Activated effector memory CD4-positive, alpha-beta T cell treated with anti-CD3 and anti-CD28 coated beads, Interleukin-2, amount 50 U/mL, for 16 hours (primary cell): ENCODE data around the gene NDUFAF5.

ENCODE experiments used
- DNase-seq: peaks from one replicate; pipeline ENCODE4 v3.0.0-alpha.2; 2020

Gene NDUFAF5

DNA sequence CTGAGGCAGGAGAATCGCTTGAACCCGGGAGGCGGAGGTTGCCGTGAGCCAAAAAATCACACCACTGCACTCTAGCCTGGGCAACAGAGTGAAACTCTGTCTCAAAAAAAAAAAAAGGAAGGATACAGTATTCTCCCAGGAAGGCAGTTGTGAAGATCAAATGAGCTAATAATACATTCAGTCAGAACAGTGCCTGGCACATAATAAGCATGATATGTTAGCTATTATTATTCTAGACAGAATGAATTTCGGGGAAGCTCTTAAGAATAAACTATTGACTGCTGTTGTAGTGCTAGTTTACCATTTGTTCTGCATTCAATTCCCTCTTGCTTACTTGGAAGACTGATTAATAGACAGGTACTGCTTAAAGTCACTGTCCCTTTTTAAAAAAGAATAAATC lies 40.6 kb downstream of the NDUFAF5 start:
- DNase-seq, result no peak

DNA sequence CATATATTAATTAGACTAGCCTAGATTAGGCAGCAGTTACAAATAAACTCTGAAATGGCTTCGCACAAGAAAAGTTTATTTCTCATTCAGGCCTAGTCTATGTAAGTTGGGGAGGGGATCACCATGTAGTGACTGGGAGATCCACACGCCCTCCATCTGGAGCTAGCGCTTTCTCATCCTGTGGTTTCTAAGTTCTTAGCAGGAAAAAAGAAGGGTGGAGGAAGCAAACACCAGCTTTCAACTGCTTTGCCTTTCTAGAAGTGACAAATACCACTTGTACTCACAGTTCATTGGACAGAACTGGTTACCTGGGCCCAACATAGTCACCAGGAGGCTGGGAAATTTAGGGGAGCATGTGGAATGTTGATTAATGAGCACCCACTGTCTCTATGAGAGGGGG lies 46.6 kb downstream of the NDUFAF5 start:
- no peak for DNase-seq

DNA sequence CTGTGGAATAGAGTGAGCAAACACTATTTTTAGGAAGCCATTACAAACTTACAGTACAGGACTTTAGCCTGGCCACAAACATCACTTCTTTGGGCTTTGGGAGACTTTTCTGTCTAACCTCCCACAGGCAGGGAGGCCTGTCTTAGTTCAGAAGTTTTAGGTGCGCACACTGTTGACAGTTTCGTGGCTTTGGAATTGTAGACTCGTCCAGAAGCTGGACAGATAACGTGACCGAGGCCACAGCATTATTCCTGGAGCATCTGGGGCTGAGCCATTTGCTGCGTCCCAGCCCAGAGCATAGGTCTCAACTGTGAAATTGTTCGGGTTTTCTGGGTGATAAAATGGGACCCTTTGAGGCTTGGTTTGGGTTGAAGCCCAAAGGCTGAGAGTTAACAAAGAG lies 53.8 kb downstream of the NDUFAF5 start:
- no peak for DNase-seq

DNA sequence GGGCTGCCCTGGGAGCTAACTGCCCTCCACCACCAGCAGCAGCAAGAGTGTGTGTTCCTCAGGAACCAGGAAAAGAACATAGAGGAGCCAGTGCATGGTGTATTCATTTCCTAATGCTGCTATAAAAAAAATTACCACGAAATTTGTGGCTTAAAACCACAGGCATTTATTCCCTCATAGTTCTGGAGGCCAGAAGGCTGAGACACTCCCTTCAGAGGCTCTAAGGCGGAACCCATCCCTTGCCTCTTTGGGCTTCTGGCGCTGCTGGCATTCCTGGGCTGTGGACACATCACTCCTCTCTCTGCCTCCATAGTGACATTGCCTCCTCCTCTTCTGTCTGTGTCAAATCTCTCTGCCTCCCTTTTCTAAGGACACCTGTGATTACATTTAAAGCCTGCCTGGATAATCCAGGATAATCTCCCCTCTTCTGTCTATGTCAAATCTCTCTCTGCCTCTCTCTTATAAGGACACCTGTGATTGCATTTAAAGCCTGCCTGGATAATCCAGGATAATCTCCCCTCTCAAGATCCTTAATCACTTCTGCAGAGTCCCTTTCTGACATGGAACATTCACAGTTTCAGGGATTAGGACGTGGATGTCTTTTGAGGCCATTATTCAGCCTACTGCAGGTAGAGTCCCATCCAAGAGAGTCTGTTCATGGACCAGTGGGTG lies 54.7 kb downstream of the NDUFAF5 start:
- no peak for DNase-seq

DNA sequence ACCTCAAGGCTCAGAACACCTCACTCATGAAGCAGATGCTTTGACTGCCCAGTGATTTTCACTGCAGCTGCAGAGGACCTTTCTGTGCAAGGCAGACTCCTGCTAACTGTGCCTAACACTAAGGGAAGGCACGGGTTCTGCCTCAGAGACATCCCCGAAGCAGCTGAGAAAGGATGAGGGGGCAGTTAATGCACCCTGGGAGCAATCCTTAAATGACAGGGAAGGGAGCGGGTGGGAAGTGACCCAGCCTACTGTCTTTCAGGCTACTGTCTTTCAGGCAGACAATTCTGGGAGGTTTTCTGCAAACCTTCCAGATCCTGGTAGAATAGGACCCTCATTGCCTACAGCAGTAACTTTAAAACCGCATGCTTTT lies 55.3 kb downstream of the NDUFAF5 start:
- no peak for DNase-seq

DNA sequence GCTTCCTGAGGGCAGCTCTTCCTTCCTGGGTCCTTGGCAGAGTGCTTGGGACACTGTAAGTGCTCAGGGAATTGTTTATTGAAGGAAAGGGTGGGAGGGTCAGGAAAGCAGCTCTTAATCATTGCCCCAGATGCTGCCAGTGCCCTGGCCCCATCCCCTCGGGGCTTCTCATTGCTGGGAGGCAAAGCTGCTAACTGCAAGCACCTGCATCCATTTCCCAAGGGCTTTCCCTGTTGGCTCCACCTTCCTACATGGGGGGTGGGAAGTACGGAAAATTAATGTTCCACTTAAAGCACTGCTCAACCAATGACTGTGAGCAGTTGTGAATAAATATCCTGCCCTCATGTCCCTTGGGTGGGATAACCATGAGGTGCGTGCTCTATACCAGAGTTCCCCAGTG lies 56.4 kb downstream of the NDUFAF5 start:
- no peak for DNase-seq

DNA sequence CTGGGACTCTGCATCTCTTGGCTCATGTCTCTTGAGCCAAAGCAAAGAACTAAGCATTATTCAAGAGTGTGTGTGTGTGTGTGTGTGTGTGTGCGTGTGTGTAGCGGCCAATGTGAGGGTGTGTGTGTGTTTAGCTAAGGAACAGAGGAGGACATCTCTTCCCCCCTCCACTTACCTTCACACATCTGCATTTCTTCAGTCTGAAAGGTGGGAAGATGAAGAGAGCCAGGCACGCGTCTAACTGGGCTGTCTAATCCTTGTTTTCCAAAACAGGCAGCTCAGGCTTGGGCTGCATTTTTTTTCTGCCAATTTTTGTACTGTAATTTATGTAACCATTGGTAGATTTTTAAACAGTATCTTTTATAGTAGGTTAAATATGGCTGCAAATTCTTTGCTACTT lies 59.5 kb downstream of the NDUFAF5 start:
- no peak for DNase-seq

DNA sequence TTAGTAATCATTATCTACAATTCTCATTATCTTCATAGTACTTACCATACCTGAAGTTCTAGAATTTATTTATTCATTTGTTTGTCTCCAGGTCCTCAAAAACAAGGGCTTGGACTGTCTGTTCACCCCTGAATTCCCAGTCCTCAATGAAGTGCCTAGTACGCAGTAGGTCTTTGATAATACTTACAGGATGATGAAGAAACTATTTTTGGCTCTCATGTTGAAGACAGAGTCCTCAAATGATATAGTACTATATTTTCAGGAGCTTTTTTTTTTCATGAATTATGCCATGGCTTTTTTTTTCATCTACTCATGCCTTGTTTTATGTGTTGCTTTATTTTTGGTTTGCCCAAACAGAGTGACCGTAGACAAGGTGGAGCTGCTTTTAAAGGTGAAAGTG lies 66.5 kb downstream of the NDUFAF5 start:
- no peak for DNase-seq

DNA sequence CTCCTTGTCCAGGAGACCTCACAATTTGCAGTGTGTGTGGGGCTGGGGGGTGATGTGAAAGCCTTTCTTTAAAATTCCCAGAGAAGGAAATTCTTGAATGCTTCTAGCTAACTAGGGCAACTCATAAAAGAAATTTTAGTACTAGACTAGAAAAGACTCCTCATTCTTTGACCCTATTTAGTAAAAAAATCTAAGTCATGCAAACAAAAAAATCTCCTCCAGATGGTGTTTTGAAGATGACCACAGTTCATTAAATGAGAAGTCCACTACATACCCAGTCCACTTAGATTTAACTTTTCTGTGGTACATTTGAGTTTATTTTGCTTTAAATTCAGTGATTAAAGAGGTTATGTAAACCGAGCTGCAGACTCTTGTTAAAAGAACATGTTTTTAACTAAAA lies 67.5 kb downstream of the NDUFAF5 start:
- no peak for DNase-seq

DNA sequence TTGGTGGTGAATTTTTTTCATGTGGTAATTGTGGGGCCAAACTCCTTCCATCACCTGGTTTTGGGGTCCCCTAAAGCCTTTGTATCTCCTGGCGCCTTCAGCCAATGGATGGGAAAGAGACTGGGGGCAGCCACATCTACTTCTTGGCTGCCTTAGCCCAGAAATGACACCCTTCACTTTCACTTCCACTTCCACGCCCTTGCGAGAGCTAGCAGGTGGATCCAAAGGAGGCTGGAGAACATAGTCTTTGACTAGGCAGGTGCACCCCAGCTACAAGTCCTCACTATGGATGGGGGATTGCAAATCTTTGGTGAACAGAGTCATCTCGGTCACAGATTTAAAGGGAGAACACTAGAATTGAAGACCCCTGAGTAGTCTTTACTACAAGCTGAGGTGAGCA lies 70.8 kb downstream of the NDUFAF5 start:
- no peak for DNase-seq

DNA sequence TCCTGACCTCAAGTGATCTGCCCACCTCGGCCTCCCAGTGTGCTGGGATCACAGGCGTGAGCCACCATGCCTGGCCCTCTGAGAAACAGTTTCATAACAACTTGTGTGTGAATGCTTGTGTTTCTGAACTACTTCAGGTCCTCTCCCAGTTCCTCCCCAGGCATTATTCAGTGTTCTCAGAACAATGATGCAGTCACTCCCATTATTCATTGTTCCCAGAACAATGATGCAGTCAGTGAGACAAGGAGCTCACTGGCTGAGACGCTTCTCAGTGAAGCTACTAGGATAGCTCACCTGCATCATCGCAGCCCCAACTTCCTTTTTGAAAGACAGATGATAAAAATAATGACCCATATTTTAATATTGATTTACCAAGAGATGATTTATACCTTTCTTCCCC lies 71.5 kb downstream of the NDUFAF5 start:
- DNase-seq, result no peak

DNA sequence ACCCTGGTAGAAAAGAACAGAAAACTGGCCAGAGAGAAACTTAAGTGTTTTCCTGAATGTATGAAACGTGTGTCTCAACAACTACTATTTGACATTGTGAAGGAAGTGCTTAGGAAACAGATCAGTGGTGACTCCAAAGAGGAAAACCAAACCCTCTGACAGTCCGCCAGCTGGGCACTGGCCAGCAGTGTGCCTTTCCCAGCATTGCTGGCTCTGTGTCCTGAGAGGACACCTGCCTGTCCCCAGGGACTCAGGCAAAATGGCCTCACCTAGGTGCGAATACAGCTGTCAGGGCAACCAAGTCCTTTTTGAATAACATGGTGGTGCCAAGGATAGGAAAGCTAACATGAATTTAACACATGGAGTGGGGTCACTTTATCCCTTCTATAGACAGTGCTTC lies 72.5 kb downstream of the NDUFAF5 start:
- no peak for DNase-seq

DNA sequence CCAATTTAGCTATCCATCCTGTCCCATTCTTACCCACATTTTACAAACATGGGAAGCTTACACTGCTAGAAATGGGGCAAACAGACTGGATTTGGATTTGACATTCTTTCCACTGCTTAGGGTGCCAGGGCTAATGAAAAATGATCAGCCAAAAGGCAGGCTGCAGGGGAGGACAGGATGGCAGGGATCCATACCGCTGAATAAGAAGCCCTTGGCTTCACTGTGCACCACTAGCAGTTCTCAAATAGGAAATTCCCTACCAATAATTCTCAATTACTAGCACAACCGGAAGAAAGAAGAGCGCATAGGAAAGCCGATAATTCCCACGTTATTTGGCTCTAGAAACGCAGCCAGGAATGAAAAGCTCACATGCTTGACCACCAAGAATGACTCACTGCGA lies 73.1 kb downstream of the NDUFAF5 start:
- DNase-seq, result no peak

DNA sequence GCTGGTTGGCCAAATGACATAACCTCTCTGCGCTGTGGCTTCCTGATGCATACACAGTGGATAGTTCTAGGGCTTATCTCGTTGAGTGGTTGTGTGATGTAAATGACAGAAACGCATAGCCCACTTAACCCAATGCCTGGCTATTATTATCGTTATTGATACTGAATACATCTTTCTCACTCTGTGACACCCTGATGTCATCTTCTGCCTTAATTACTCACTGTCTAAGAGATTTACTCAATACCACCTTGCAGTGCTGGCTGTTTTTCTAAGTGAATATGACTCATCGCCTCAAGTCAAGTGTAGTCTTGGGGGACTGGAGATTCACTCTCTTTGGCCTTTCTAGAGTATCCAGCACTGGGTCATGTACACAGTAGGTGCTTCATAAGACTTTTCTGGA lies 73.6 kb downstream of the NDUFAF5 start:
- no peak for DNase-seq

DNA sequence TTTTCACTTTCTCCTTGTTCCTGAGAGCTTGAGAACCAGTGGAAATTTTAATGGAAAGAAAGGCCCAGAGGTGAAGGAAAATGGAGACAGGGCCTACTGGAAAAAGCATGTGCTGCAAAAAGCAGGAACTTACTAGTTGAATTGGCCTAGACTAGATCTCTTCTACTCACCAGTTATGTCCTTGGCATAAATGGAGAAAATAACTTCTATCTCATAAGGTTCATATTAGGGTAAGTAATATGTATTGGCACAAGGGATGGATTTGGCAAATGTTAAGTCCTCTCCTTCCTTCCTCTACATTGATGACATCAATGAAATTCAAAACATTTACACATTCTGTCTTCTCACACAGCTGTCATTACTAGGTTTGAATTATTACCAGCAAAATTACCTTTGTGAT lies 74.0 kb downstream of the NDUFAF5 start:
- no peak for DNase-seq

DNA sequence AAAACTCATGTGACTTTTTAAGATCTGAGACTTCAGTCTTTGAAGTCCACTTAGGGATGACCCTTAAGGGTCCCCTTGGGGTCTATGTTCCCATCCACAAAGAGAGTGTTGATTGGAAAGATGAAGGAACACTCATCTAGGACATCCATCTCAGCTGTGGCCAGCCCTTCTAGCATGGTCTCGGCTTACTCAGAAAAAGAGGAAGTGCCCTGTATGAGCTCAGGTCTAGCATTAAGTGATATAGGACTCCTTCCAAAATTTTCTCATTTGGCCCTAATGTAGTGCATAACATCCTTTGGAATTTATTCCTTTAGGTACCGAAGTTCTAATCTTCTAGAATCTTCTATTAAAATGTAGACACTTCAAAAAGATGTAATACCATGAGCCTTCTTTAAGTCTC lies 77.4 kb downstream of the NDUFAF5 start:
- no peak for DNase-seq

DNA sequence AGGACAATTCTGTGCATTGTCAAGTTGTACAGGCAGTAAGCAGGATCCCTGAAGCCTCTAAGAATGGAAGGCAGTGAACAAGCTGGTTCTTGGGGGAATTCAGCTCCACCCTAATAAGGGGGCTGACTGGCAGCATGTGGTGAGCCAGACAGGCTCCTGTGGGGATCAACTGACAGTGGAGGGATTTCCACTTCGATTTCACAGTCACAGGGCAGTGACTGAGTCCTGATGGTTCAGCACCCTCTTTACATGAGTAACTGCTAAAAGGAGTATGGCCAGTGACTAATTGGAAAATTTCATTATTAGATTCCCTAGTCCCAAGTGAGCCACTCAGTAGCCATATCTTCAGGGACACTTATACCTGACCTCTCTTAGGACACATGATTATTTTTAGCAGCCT lies 78.4 kb downstream of the NDUFAF5 start:
- DNase-seq, result no peak

DNA sequence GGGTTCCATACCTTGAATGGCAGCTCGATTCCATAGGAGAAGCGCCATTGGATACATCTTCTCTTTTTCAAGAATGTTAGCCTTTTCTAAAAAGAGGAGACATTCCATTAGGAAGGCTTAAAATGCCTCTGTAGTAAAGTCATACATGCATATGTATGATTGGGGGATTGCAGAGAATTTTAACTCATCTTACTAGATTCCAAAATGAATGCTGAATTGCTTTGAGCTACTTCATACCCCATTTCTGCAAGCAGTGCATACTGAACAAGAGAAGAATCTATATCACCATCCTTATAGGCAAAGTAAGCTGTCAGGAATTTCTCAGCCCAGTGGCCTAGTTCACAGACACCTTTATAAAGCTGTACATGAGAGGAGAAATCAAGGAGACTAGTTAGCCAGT lies 80.3 kb downstream of the NDUFAF5 start:
- no peak for DNase-seq

DNA sequence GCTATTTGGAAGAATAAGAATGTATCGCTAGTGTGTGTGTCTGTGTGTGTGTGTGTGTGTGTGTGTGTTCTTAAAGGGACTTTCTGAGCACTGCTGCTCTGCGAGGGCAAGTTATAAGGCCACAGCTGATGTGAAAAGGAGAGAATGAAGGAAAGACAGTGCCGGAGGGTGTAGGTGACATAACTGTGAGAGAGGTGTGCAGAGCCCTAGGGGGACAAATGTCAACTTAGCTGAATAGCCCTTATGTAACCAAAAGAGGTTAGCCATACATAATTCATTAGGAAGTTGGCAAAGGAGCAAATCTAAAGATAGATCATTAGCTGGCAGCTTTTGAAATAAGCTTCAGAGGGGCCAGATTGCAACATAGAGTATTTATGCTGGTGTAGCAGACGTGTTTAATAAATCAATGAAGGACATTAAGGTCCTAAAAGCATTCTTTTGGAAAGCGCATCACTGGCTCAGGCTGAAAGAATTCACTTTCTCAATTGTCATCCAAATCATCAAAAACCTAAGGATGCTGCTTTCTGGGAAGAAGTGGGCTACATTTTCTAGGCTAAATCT lies 81.0 kb downstream of the NDUFAF5 start:
- DNase-seq, result no peak

DNA sequence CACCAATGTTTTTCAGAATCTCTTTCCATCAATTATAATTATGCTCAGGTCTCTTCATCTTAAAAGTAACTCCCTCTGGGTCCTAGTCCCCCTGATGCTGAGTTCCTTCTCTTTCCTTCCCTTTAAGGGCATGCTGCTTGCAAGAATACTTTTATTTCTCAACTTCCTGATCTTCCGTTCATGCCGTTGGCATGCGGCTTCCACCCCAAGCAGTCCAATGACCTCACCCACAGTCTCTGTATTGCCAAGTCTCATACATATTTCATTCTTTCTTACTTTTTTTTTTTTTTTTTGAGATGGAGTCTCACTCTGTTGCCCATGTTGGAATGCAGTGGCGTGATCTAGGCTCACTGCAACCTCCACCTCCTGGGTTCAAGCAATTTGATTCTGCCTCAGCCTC lies 83.5 kb downstream of the NDUFAF5 start:
- no peak for DNase-seq

DNA sequence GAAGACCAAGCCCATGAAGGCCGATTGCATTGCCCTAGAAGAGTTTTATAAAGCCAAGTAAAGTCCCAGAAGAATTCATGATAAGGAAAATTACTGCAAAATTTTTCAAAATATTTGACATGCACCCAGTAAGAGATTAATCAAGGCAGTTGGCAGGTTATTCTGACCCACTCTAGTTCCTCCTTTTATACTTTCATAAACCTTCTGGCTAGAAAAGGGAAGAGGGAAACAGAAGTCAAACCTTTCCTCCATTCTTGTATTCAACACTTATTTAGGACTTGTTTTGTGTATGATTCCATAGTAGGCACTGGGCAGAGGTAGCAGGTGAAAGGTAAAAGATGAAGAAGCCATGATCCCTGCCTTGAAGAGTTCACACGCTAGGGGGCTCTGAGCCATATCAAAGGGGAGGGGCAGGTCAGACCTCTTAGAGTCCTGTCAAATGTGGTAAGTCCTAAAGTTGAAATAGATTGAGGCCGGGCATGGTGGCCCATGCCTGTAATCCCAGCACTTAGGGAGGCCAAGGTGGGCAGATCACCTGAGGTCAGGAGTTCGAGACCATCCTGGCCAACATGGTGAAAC lies 85.4 kb downstream of the NDUFAF5 start:
- DNase-seq, result no peak
